Gastroesophageal sphincter (tissue), 4 donors: ENCODE results near the gene PPIF. TPM values are rescaled to one million over a fixed set of nuclear protein-coding genes. Genes with fewer than 3 reads are reported as not detected.

Experiments
- ATAC-seq: fragments of 150-250 bp; one replicate; pipeline ENCODE4 v1.9.1; 2016; ENCODE audit warnings: mild to moderate bottlenecking, moderate library complexity
- H3K27ac ChIP-seq, 4 donors: fragments of 200-600 bp; sonication (generic) in 3 of 4; 1 replicate in 3 of 4; 2 replicates in 1 of 4; pipeline ENCODE4 v1.5.1; 2016 to 2019
- H3K27me3 ChIP-seq: fragments of 200-600 bp; sonication (generic); one replicate; pipeline ENCODE4 v1.5.1; 2019
- H3K36me3 ChIP-seq, 2 donors: fragments of 200-600 bp; sonication (generic); one replicate each; pipeline ENCODE4 v1.5.1; 2019; ENCODE audit warnings: control low read depth in 1 of 2
- H3K4me1 ChIP-seq, 3 donors: fragments of 200-600 bp; sonication (generic); 1 replicate in 2 of 3; 2 replicates in 1 of 3; pipeline ENCODE4 v1.5.1; 2016 to 2019; ENCODE audit warnings: control low read depth in 2 of 3
- H3K4me3 ChIP-seq, 2 donors: fragments of 200-600 bp; sonication (generic); one replicate each; pipeline ENCODE4 v1.5.1; 2019; ENCODE audit warnings: mild to moderate bottlenecking in 1 of 2, moderate library complexity in 1 of 2
- H3K9me3 ChIP-seq, 3 donors: fragments of 200-600 bp; sonication (generic); one replicate each; pipeline ENCODE4 v1.5.1; 2017 to 2019; ENCODE audit warnings: control low read depth in 2 of 3
- CTCF ChIP-seq, 4 experiments: fragments of 200-600 bp in 2 of 4; fragments of 450-650 bp in 2 of 4; sonication (generic) in 1 of 4; IDR thresholded peaks; one replicate each; pipeline ENCODE4 v1.5.1; 2017 to 2019; ENCODE audit warnings: antibody characterized with exemption in 4 of 4, mild to moderate bottlenecking in 2 of 4, moderate library complexity in 2 of 4
- EP300 ChIP-seq: sonication (generic); formaldehyde crosslinking; IDR thresholded peaks from one replicate; pipeline ENCODE4 v1.6.1; 2017; ENCODE audit warnings: antibody characterized with exemption, mild to moderate bottlenecking
- POLR2A ChIP-seq, 2 donors: fragments of 450-650 bp; IDR thresholded peaks; one replicate each; pipeline ENCODE4 v1.6.1; 2017; ENCODE audit warnings: antibody characterized with exemption in 2 of 2, mild to moderate bottlenecking in 2 of 2, moderate library complexity in 1 of 2
- POLR2AphosphoS5 ChIP-seq: sonication (generic); formaldehyde crosslinking; IDR thresholded peaks from one replicate; pipeline ENCODE4 v1.6.1; 2017; ENCODE audit warnings: antibody characterized with exemption
- WGBS, 2 donors: methylation state at CpG; one replicate each; pipeline ENCODE4 v1.1.5; 2018; ENCODE audit warnings: low coverage in 1 of 2; 5-methylcytosine and 5-hydroxymethylcytosine counted together
- total RNA-seq, 4 donors: library from RNA; depleted of rRNA; stranded (reverse); fragments of >200 nt; gene quantifications; one replicate each; pipeline ENCODE4 v1.1.0, GENCODE V29; 2016

PPIF gene
- total RNA-seq, 4 donors from 2014 or later, result 16.5 to 38.0 (median 22.8) TPM

- no peaks in the 10 kb centered on the region for H3K27me3 ChIP-seq
- no peak for ATAC-seq
- no peaks in the 10 kb centered on the region for H3K9me3 ChIP-seq
- peak overlapping the region in 1 of 2 donors; percentile 89 for H3K4me3 ChIP-seq
- H3K4me1 ChIP-seq, result peaks cover 0 to 55% (median 17%) of the 10 kb centered on the region in 3 donors
- H3K36me3 ChIP-seq, result peaks cover 0 to 27% of the 10 kb centered on the region in 2 donors
- no peak for TF ChIP-seq POLR2AphosphoS5
- no peak for TF ChIP-seq POLR2A (IDR thresholded peaks at IDR 0.05)
- TF ChIP-seq EP300, result no peak
- no peak for TF ChIP-seq CTCF (IDR thresholded peaks at IDR 0.05)
- H3K27ac ChIP-seq, result no peak overlapping the region
- 22 to 35% methylated on average over 3 to 4 of the region's 12 CpGs for WGBS, 2 donors
Observed at GRCh38 chr10:79346388-79347225, 662 bp upstream of the PPIF start.

GRCh38 chr10:79347894-79348639 lies 798 bp downstream of the PPIF start:
- peaks cover 0 to 42% of the 10 kb centered on the region in 2 donors for H3K36me3 ChIP-seq
- WGBS, 2 donors, result 20 to 36% methylated on average over 1 to 2 of the region's 34 CpGs
- H3K4me3 ChIP-seq, result peak overlapping the region; percentile 45 to 89
- peaks cover 0 to 40% (median 17%) of the 10 kb centered on the region in 3 donors for H3K4me1 ChIP-seq
- H3K9me3 ChIP-seq, result no peaks in the 10 kb centered on the region
- H3K27ac ChIP-seq, result peak overlapping the region; percentile 36 to 92 (median 91)
- H3K27me3 ChIP-seq, result no peaks in the 10 kb centered on the region
- TF ChIP-seq CTCF (IDR thresholded peaks at IDR 0.05) (no peak), POLR2AphosphoS5 (peak; percentile 63)
- ATAC-seq, result peak; percentile 70

- H3K4me1 ChIP-seq, result peaks cover 0 to 36% (median 17%) of the 10 kb centered on the region in 3 donors
- peaks cover 0 to 47% of the 10 kb centered on the region in 2 donors for H3K36me3 ChIP-seq
- 35% methylated on average over 2 of the region's 3 CpGs; no CpG with 5 or more reads in 1 of the 2 donors for whole genome bisulfite sequencing, 2 donors
- TF ChIP-seq POLR2A (IDR thresholded peaks at IDR 0.05), result no peak
- TF ChIP-seq CTCF (IDR thresholded peaks at IDR 0.05), result no peak
- TF ChIP-seq EP300, result no peak
- no peak for TF ChIP-seq POLR2AphosphoS5
- no peaks in the 10 kb centered on the region for H3K27me3 ChIP-seq
- no peak for ATAC-seq
- H3K27ac ChIP-seq, result peak overlapping the region in 3 of 4 donors; percentile 91 to 92 (median 91)
- peak overlapping the region in 1 of 2 donors; percentile 89 for H3K4me3 ChIP-seq
- H3K9me3 ChIP-seq, result no peaks in the 10 kb centered on the region
Observed at GRCh38 chr10:79348640-79348988, 1.3 kb downstream of the PPIF start.

GRCh38 chr10:79349072-79349491 lies 1.8 kb downstream of the PPIF start:
- Histone ChIP-seq H3K27ac (peak overlapping the region in 3 of 4 donors; percentile 91 to 92 (median 91)), H3K36me3 (peaks cover 0 to 52% of the 10 kb centered on the region in 2 donors), H3K27me3 (no peaks in the 10 kb centered on the region), H3K4me1 (peaks cover 0 to 36% (median 17%) of the 10 kb centered on the region in 3 donors), H3K4me3 (no peak overlapping the region), H3K9me3 (no peaks in the 10 kb centered on the region)
- no peak for ATAC-seq
- TF ChIP-seq EP300 (no peak), CTCF (IDR thresholded peaks at IDR 0.05) (no peak), POLR2A (IDR thresholded peaks at IDR 0.05) (no peak), POLR2AphosphoS5 (no peak)
- 76 to 79% methylated on average over 2 to 3 of the region's 6 CpGs for WGBS, 2 donors
